SU-DHL-6 (cell line): ENCODE data around the gene EMC10.

Source experiments
- EZH2phosphoT487 ChIP-seq: fragments of 200-600 bp; sonication (generic), shearing (Covaris generic); conservative IDR thresholded peaks from 2 replicates; pipeline ENCODE4 v1.6.1; 2018; ENCODE audit warnings: mild to moderate bottlenecking, antibody characterized with exemption, low read length, moderate library complexity, mixed read lengths
- TF ChIP-seq, protein P1 (sequence below): fragments of 200-600 bp; sonication (generic); IDR thresholded peaks from one replicate; pipeline ENCODE4 v1.5.1; 2017; ENCODE audit warnings: antibody characterized with exemption, mild to moderate bottlenecking, low read length, moderate library complexity; ENCODE audit not compliant: insufficient read depth, poor library complexity, severe bottlenecking

DNA sequence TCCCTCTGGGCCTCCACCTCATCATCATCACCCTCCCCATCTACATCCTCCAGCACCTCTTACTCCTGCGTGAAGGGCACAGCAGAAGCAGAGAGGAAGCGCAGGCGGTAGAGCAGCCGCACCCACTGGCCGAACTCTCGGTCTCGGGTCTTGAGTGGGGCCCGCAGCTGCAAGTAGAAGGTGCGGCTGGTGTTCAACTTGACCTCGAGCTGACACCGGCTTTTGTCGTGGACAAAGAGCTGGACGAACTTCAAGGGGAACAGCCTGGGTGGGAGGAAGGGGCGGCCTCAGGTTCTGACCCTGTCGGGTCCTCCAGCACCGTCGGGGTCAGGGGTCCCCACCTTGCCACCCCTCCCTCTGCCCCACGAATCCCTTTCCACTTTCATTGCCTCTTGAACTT is 8.7 kb upstream of the EMC10 start:
- TF ChIP-seq, protein P1, sequence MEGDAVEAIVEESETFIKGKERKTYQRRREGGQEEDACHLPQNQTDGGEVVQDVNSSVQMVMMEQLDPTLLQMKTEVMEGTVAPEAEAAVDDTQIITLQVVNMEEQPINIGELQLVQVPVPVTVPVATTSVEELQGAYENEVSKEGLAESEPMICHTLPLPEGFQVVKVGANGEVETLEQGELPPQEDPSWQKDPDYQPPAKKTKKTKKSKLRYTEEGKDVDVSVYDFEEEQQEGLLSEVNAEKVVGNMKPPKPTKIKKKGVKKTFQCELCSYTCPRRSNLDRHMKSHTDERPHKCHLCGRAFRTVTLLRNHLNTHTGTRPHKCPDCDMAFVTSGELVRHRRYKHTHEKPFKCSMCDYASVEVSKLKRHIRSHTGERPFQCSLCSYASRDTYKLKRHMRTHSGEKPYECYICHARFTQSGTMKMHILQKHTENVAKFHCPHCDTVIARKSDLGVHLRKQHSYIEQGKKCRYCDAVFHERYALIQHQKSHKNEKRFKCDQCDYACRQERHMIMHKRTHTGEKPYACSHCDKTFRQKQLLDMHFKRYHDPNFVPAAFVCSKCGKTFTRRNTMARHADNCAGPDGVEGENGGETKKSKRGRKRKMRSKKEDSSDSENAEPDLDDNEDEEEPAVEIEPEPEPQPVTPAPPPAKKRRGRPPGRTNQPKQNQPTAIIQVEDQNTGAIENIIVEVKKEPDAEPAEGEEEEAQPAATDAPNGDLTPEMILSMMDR: no peak
- TF ChIP-seq EZH2phosphoT487: no peak
